Measurements from ENCODE around the gene ZNF654. TPM values are rescaled to one million over a fixed set of nuclear protein-coding genes. Genes with fewer than 3 reads are reported as not detected.

ZNF654 gene
- total RNA-seq, 1 experiment from 2014 or later, result 12.4 TPM

GRCh38 chr3:88149101-88149508 lies 90.0 kb downstream of the ZNF654 start:
- CTCF ChIA-PET, result no interaction called here
- TSS peak; percentile 55 for BruUV-seq (replicated peaks)
- TF ChIP-seq CTCF (IDR thresholded peaks at IDR 0.05; ENCODE audit: unreplicated experiment), result no peak
- Mint-ChIP-seq H3K9me3 (ENCODE audit: unreplicated experiment) (no peaks in the 10 kb centered on the region), H3K27ac (ENCODE audit: low read depth, unreplicated experiment) (peak overlapping the region; percentile 95), H3K36me3 (ENCODE audit: insufficient read depth, unreplicated experiment) (peaks cover 23% of the 10 kb centered on the region), H3K4me3 (ENCODE audit: unreplicated experiment) (peak overlapping the region; percentile 98), H3K27me3 (ENCODE audit: insufficient read depth, unreplicated experiment) (no peaks in the 10 kb centered on the region), H3K4me1 (ENCODE audit: insufficient read depth, unreplicated experiment) (peaks cover 18% of the 10 kb centered on the region)
- POLR2A ChIA-PET, result interaction anchor here (0.5 to 4.8 kb wide), 16 partner anchors 8 to 1158 kb away, joined by 3 to 63 read pairs (median 4); partner anchors contain the start of genes CGGBP1, CHMP2B, VGLL3 and ZNF654
- no peak for DNase-seq (ENCODE audit: unreplicated experiment)
- intact Hi-C loops (cut with micrococcal nuclease), result loop anchor here (2.0 kb wide), 1 partner anchor 90 kb away; the partner anchor contains the start of genes CGGBP1 and ZNF654

- Mint-ChIP-seq H3K36me3 (ENCODE audit: insufficient read depth, unreplicated experiment) (peaks cover 29% of the 10 kb centered on the region), H3K4me1 (ENCODE audit: insufficient read depth, unreplicated experiment) (peaks cover 18% of the 10 kb centered on the region), H3K27ac (ENCODE audit: low read depth, unreplicated experiment) (peak within 1 kb of the TSS; percentile 95), H3K27me3 (ENCODE audit: insufficient read depth, unreplicated experiment) (no peaks in the 10 kb centered on the region), H3K9me3 (ENCODE audit: unreplicated experiment) (no peaks in the 10 kb centered on the region), H3K4me3 (ENCODE audit: unreplicated experiment) (peak within 1 kb of the TSS; percentile 98)
- POLR2A ChIA-PET, result interaction anchor here (0.5 to 4.8 kb wide), 19 partner anchors 8 to 1451 kb away, joined by 3 to 63 read pairs (median 4); partner anchors contain the start of genes CGGBP1, CHMP2B, VGLL3 and ZNF654
- CTCF ChIA-PET, result interaction anchor here (0.6 to 1.5 kb wide), 2 partner anchors 81 to 1157 kb away, joined by 3 to 5 read pairs; no protein-coding TSS in a partner anchor
- intact Hi-C loops (cut with micrococcal nuclease), result loop anchor here (2.0 kb wide), 1 partner anchor 91 kb away; the partner anchor contains the start of genes CGGBP1 and ZNF654
- TF ChIP-seq CTCF (IDR thresholded peaks at IDR 0.05; ENCODE audit: unreplicated experiment), result no peak
- peak; percentile 93 for DNase-seq (ENCODE audit: unreplicated experiment)
- BruUV-seq (replicated peaks), result TSS peak; percentile 42
Observed at GRCh38 chr3:88149509-88150362, 90.7 kb downstream of the ZNF654 start, which contains the start of gene C3orf38. Gene C3orf38 (plus strand): TSS chr3:88149959. CDS start chr3:88150053, 94 bp downstream.

- H3K4me3 Mint-ChIP-seq (ENCODE audit: unreplicated experiment), result peak overlapping the region; percentile 98
- no TSS peak for BruUV-seq (replicated peaks)
- ChIA-PET POLR2A (interaction anchor here (0.7 to 4.8 kb wide), 11 partner anchors 9 to 923 kb away, joined by 3 to 63 read pairs (median 7); partner anchors contain the start of genes CGGBP1, CHMP2B and ZNF654), CTCF (interaction anchor here (1.0 to 1.5 kb wide), 2 partner anchors 17 to 82 kb away, joined by 3 to 5 read pairs; no protein-coding TSS in a partner anchor)
- H3K27ac Mint-ChIP-seq (ENCODE audit: low read depth, unreplicated experiment), result peak overlapping the region; percentile 95
- H3K4me1 Mint-ChIP-seq (ENCODE audit: insufficient read depth, unreplicated experiment), result peaks cover 18% of the 10 kb centered on the region
- intact Hi-C loops (cut with micrococcal nuclease), result no loop called here
- TF ChIP-seq CTCF (IDR thresholded peaks at IDR 0.05; ENCODE audit: unreplicated experiment), result no peak
- no peaks in the 10 kb centered on the region for H3K27me3 Mint-ChIP-seq (ENCODE audit: insufficient read depth, unreplicated experiment)
- no peak for DNase-seq (ENCODE audit: unreplicated experiment)
- peaks cover 36% of the 10 kb centered on the region for H3K36me3 Mint-ChIP-seq (ENCODE audit: insufficient read depth, unreplicated experiment)
- no peaks in the 10 kb centered on the region for H3K9me3 Mint-ChIP-seq (ENCODE audit: unreplicated experiment)
Observed at GRCh38 chr3:88150371-88150770, 91.3 kb downstream of the ZNF654 start.

- H3K4me3 Mint-ChIP-seq (ENCODE audit: unreplicated experiment), result peak overlapping the region; percentile 98
- no TSS peak for BruUV-seq (replicated peaks)
- no peaks in the 10 kb centered on the region for H3K9me3 Mint-ChIP-seq (ENCODE audit: unreplicated experiment)
- ChIA-PET CTCF (interaction anchor here (0.7 to 1.5 kb wide), 5 partner anchors 10 to 1941 kb away, joined by 3 to 5 read pairs (median 3); no protein-coding TSS in a partner anchor), POLR2A (interaction anchor here (0.7 to 4.8 kb wide), 10 partner anchors 9 to 924 kb away, joined by 3 to 63 read pairs (median 9); partner anchors contain the start of genes CGGBP1, CHMP2B and ZNF654)
- intact Hi-C loops (cut with micrococcal nuclease), result no loop called here
- peaks cover 40% of the 10 kb centered on the region for H3K36me3 Mint-ChIP-seq (ENCODE audit: insufficient read depth, unreplicated experiment)
- no peaks in the 10 kb centered on the region for H3K27me3 Mint-ChIP-seq (ENCODE audit: insufficient read depth, unreplicated experiment)
- peaks cover 18% of the 10 kb centered on the region for H3K4me1 Mint-ChIP-seq (ENCODE audit: insufficient read depth, unreplicated experiment)
- peak overlapping the region; percentile 95 for H3K27ac Mint-ChIP-seq (ENCODE audit: low read depth, unreplicated experiment)
- TF ChIP-seq CTCF (IDR thresholded peaks at IDR 0.05; ENCODE audit: unreplicated experiment), result no peak
- DNase-seq (ENCODE audit: unreplicated experiment), result no peak
Observed at GRCh38 chr3:88150806-88151205, 91.8 kb downstream of the ZNF654 start.

All from MCF 10A (cell line).